Testis (tissue), 2 donors: ENCODE data around the gene PSMC3IP.

Source experiments
- POLR2A ChIP-seq: fragments of 450-650 bp; IDR thresholded peaks from one replicate; pipeline ENCODE4 v1.6.1; 2017; ENCODE audit warnings: antibody characterized with exemption, mild to moderate bottlenecking, moderate library complexity
- TF ChIP-seq, protein P1 (sequence below), 3 experiments: fragments of 450-650 bp in 2 of 3; fragments of 200-600 bp in 1 of 3; sonication (generic) in 1 of 3; IDR thresholded peaks; one replicate each; pipeline ENCODE4 v1.5.1; 2016 to 2019; ENCODE audit warnings: antibody characterized with exemption in 3 of 3, mild to moderate bottlenecking in 2 of 3, moderate library complexity in 1 of 3

- TF ChIP-seq, protein P1, sequence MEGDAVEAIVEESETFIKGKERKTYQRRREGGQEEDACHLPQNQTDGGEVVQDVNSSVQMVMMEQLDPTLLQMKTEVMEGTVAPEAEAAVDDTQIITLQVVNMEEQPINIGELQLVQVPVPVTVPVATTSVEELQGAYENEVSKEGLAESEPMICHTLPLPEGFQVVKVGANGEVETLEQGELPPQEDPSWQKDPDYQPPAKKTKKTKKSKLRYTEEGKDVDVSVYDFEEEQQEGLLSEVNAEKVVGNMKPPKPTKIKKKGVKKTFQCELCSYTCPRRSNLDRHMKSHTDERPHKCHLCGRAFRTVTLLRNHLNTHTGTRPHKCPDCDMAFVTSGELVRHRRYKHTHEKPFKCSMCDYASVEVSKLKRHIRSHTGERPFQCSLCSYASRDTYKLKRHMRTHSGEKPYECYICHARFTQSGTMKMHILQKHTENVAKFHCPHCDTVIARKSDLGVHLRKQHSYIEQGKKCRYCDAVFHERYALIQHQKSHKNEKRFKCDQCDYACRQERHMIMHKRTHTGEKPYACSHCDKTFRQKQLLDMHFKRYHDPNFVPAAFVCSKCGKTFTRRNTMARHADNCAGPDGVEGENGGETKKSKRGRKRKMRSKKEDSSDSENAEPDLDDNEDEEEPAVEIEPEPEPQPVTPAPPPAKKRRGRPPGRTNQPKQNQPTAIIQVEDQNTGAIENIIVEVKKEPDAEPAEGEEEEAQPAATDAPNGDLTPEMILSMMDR (IDR thresholded peaks at IDR 0.05), result no peak
- TF ChIP-seq POLR2A, result no peak
These were observed 51.5 kb downstream of the PSMC3IP start for GRCh38 chr17:42526031-42526444.
